Suprapubic skin (tissue), 3 donors: Measurements from ENCODE around the gene MBP.

Experiments
- CTCF ChIP-seq, 2 donors: fragments of 200-600 bp in 1 of 2; fragments of 450-650 bp in 1 of 2; sonication (generic) in 1 of 2; IDR thresholded peaks; one replicate each; pipeline ENCODE4 v1.5.1; 2016 to 2019; ENCODE audit warnings: antibody characterized with exemption in 2 of 2, mild to moderate bottlenecking in 1 of 2, moderate library complexity in 1 of 2
- EP300 ChIP-seq: sonication (generic); formaldehyde crosslinking; IDR thresholded peaks from one replicate; pipeline ENCODE4 v1.6.1; 2017; ENCODE audit warnings: antibody characterized with exemption

DNA sequence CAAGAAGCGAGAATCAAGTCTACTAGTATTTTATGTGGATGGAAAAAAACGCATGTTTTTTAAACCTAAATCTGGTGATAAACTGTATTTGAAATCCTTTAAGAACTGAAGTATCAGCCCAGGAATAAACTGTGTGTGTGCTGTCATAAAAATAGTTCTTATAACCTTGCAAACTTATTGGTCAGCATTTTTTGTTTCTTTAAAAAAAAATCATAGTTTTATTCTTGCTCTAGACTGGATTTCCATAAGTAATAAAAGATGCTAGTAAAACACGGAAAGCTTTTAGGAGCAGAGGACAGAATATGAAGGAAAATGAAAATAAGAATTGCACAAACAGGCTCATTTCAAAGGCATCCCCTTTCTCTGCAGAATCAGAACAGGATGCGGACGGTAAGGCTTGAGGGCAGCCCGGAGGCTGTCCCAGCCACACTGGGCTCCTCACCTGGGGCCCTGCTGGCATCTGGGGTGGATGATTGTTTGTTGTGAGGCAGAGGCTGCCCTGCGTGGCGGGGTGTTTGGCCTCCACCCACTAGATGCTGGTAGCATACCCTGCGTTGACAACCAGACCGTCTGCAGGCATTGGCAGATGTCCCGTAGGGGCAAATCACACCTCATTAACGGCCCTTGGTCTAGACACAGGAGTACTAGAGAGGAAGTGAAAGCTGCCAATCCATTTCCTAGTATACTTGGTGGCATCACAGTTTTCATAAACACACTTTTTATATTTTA lies 52.5 kb downstream of the MBP start:
- TF ChIP-seq EP300 (no peak), CTCF (IDR thresholded peaks at IDR 0.05) (no peak)
